Activated T-cell treated with anti-CD3 and anti-CD28 coated beads, Interleukin-2, amount 50 U/mL, for 72 hours (primary cell): ENCODE measurements around the gene NGEF. TPM values are rescaled to one million over a fixed set of nuclear protein-coding genes. Genes with fewer than 3 reads are reported as not detected.
"Not testable (repeated sequence)": the region's sequence is repeated elsewhere in the genome, so short reads cannot be mapped to it uniquely, and the experiment has no call there.

ENCODE experiments used
- ATAC-seq, 2 donors: fragments of 150-1000 bp; cut with Tn5 transposase; replicated peaks in 1 of 2; 2 replicates each; pipeline ENCODE4 v1.10.0; 2021; ENCODE audit warnings: moderate library complexity in 2 of 2, mild to moderate bottlenecking in 1 of 2
- DNase-seq, 2 donors: peaks; one replicate each; pipeline ENCODE4 v3.0.0; 2021 to 2022; ENCODE audit warnings: mixed read lengths in 1 of 2
- H3K27ac Mint-ChIP-seq: one replicate; pipeline ENCODE4 v1.8.0; 2022; ENCODE audit warnings: mild to moderate bottlenecking, moderate library complexity, mixed read lengths
- H3K27me3 Mint-ChIP-seq: one replicate; pipeline ENCODE4 v1.8.0; 2022; ENCODE audit warnings: low read depth, mixed read lengths
- H3K36me3 Mint-ChIP-seq, 2 donors: one replicate each; pipeline ENCODE4 v1.8.0; 2022; ENCODE audit warnings: mixed read lengths in 2 of 2, mild to moderate bottlenecking in 1 of 2; ENCODE audit not compliant: insufficient read depth in 2 of 2
- H3K4me1 Mint-ChIP-seq: one replicate; pipeline ENCODE4 v1.8.0; 2022; ENCODE audit warnings: low read depth, mixed read lengths
- H3K4me3 Mint-ChIP-seq, 2 donors: one replicate each; pipeline ENCODE4 v1.8.0; 2022; ENCODE audit warnings: mild to moderate bottlenecking in 2 of 2, mixed read lengths in 2 of 2, moderate library complexity in 2 of 2
- H3K9me3 Mint-ChIP-seq, 2 donors: one replicate each; pipeline ENCODE4 v1.8.0; 2022; ENCODE audit warnings: mixed read lengths in 2 of 2
- total RNA-seq, 2 donors: library from RNA; stranded (reverse); gene quantifications; one replicate each; pipeline ENCODE4 v1.2.3, GENCODE V29; 2022

The NGEF gene
- total RNA-seq, 2 donors from 2014 or later = 0.55 to 2.3 TPM

DNA sequence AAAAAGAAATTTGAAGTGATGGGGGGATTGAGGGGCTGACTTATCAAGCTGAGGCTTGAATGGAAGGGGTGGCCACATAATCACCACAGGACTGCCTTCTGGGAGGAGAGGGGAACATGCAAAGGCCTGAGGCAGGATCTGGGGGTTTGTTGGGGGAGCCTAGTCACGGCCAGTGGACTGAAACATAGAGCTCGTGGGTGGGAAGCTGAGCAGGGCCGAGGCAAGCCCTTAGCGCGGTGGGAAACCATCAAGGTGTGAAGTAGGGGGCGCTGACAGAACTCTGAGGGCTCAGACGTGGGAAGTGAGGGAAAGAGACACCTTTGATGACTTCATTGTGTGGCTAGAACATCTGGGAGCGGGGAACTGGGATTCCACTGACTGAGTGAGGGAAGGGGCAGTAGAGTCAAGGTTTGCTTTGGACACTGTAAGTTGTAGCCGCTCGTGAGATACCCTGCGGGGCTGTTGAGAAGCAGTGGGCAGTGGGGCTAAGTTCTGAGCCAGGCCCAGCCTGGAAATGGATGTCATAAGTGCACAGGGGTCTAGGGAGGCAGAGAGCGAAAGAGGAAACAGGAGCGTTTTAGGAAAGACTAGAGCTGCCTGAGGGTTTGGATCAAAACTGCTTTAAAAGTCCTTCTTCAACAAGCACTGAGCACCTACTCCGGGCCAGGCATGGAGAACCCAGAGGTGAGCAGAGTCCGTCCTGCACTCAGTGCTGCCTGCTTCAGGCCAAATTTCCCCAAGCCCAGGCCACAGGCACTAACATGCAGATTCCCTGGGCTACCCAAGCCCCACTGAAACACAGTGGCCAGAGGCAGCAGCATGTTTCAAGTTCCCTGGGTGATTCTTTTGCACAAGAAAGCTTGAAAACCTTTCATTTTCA, 143.7 kb downstream of the NGEF start:
- Mint-ChIP-seq H3K4me1 (no peaks in the 10 kb centered on the region), H3K36me3 (no peaks in the 10 kb centered on the region), H3K27ac (no peak overlapping the region), H3K27me3 (peaks cover 3% of the 10 kb centered on the region), H3K4me3 (no peak overlapping the region), H3K9me3 (no peaks in the 10 kb centered on the region)
- DNase-seq = no peak
- no peak for ATAC-seq

- H3K27me3 Mint-ChIP-seq = no peaks in the 10 kb centered on the region
- peaks cover 7% of the 10 kb centered on the region for H3K4me1 Mint-ChIP-seq
- no peak overlapping the region for H3K27ac Mint-ChIP-seq
- H3K36me3 Mint-ChIP-seq = peaks cover 0 to 2% of the 10 kb centered on the region in 2 donors
- ATAC-seq (no peak), DNase-seq (no peak)
- H3K9me3 Mint-ChIP-seq = no peaks in the 10 kb centered on the region
- no peak overlapping the region for H3K4me3 Mint-ChIP-seq
Observed at GRCh38 chr2:232866104-232866503, 147.0 kb downstream of the NGEF start.

DNA sequence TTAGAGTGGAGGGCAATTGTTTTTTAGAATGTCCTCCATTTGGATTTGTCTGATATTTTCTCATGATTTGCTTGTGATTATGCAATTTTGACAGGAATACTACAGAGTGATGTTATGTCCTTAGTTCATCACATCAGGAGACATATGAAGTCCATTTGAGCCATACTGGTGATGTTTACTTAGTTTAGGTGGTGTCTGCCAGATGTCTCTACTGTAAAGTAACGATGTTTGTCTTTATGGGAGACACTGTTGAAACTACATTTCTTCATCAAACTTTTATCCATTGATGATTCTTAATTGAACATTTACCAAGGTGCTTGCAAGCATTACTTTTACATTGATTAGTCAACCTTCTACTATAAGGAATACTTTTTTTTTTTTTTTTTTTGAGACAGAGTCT, 147.9 kb downstream of the NGEF start:
- DNase-seq (no peak), ATAC-seq (no peak)
- Mint-ChIP-seq H3K27me3 (no peaks in the 10 kb centered on the region), H3K36me3 (peaks cover 0 to 2% of the 10 kb centered on the region in 2 donors), H3K9me3 (no peaks in the 10 kb centered on the region), H3K4me3 (no peak overlapping the region), H3K4me1 (peaks cover 7% of the 10 kb centered on the region), H3K27ac (no peak overlapping the region)

DNA sequence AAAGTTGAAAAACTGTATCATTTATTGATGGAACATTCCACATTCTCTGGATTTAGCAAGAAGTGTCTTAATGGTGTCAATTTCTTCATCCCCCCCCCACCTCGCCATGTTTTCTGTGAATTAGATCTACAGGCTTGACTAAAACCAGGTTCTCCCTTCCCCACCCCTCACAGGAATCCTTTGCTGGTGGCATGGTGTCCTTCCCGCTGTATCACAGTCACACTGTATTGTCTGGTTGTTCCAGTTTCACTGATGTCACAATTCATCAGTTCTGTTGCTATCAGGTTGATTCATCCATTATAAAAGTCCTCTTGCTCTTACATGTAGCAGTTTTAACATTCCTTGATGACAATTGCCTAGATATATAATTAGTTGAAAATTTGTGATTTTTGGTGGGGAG, 149.1 kb downstream of the NGEF start:
- Mint-ChIP-seq H3K27me3 (no peaks in the 10 kb centered on the region), H3K4me1 (peaks cover 7% of the 10 kb centered on the region), H3K4me3 (no peak overlapping the region), H3K36me3 (peaks cover 3 to 5% of the 10 kb centered on the region in 2 donors), H3K27ac (no peak overlapping the region), H3K9me3 (no peaks in the 10 kb centered on the region)
- no peak for DNase-seq
- ATAC-seq = no peak

DNA sequence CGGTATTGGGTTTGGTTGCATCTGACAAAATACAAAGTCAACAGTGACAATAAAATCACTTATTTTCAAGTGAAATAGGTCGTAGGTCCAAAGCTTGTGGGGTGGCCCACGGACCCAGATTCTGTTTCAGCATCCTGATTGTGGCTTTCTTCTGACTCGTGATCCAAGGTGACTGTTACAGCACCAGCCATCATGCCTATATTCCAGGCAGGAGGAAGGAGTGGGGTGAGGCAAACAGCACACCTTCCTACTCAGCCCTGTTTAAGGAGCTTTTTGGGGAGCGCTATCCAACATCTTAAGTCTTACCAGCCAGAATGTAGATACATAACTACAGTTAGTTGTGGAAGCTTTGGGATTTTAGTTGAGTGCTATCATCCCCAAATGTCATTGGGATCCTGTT, 151.7 kb downstream of the NGEF start:
- ATAC-seq (no peak), DNase-seq (no peak)
- Mint-ChIP-seq H3K4me1 (peaks cover 7% of the 10 kb centered on the region), H3K4me3 (no peak overlapping the region), H3K36me3 (peaks cover 3 to 10% of the 10 kb centered on the region in 2 donors), H3K27ac (no peak overlapping the region), H3K9me3 (no peaks in the 10 kb centered on the region), H3K27me3 (no peaks in the 10 kb centered on the region)

DNA sequence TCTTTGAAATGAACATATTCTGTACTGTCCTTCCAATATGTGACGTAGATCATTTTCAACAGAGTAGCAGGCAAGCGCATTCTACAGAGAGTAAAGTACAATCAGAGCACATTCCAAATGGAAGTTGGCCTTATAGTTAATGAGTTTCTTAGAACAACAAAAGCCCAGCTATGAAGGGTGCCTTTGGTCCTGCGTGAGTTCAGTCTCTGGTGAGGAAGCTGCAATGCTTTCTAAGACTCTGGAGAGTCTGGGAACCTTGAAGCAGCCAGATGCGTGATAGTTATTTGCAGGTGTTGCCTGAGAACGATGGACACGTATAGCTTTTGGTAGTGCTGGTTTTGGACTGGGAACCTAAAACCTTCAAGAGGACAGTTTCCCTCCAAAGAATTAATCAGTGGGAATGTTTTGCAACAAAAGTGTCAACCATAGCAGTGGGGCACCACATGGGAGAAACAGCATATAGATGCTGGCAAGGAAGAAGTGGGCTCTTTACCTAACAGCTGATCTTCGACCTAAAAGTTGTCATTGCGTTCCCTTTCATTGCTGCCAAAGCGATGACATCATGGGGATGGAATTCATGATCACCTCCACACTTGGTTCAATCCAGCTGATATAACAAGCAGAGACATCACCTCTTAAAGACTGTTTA, 152.3 kb downstream of the NGEF start:
- H3K4me3 Mint-ChIP-seq = no peak overlapping the region
- H3K9me3 Mint-ChIP-seq = no peaks in the 10 kb centered on the region

GRCh38 chr2:232859385-232859916, 153.6 kb downstream of the NGEF start:
- no peak overlapping the region for H3K4me3 Mint-ChIP-seq
- DNase-seq = no peak
- peaks cover 7% of the 10 kb centered on the region for H3K4me1 Mint-ChIP-seq
- no peaks in the 10 kb centered on the region for H3K27me3 Mint-ChIP-seq
- no peak for ATAC-seq
- no peaks in the 10 kb centered on the region for H3K9me3 Mint-ChIP-seq
- H3K36me3 Mint-ChIP-seq = peaks cover 3 to 13% of the 10 kb centered on the region in 2 donors
- H3K27ac Mint-ChIP-seq = peak overlapping the region; percentile 36

More for the DNA sequence above, 152.3 kb downstream of the NGEF start:
- ATAC-seq (no peak), DNase-seq (no peak)
- no peaks in the 10 kb centered on the region for H3K27me3 Mint-ChIP-seq
- H3K36me3 Mint-ChIP-seq = peaks cover 3 to 11% of the 10 kb centered on the region in 2 donors
- peaks cover 7% of the 10 kb centered on the region for H3K4me1 Mint-ChIP-seq
- no peak overlapping the region for H3K27ac Mint-ChIP-seq

GRCh38 chr2:232857158-232857563, 155.9 kb downstream of the NGEF start:
- no peak overlapping the region for H3K4me3 Mint-ChIP-seq
- H3K27me3 Mint-ChIP-seq = no peaks in the 10 kb centered on the region
- H3K9me3 Mint-ChIP-seq = no peaks in the 10 kb centered on the region
- H3K36me3 Mint-ChIP-seq = peaks cover 3 to 11% of the 10 kb centered on the region in 2 donors
- peak overlapping the region; percentile 27 for H3K27ac Mint-ChIP-seq
- DNase-seq (no peak), ATAC-seq (peak in 1 of 2 donors; percentile 36)
- no peaks in the 10 kb centered on the region for H3K4me1 Mint-ChIP-seq

GRCh38 chr2:232854082-232854481, 159.0 kb downstream of the NGEF start:
- Mint-ChIP-seq H3K27ac (peak overlapping the region; percentile 33), H3K36me3 (peaks cover 3 to 15% of the 10 kb centered on the region in 2 donors), H3K4me1 (no peaks in the 10 kb centered on the region), H3K9me3 (no peaks in the 10 kb centered on the region), H3K27me3 (no peaks in the 10 kb centered on the region), H3K4me3 (no peak overlapping the region)
- ATAC-seq (no peak), DNase-seq (no peak)

GRCh38 chr2:232852676-232853075, 160.4 kb downstream of the NGEF start:
- Mint-ChIP-seq H3K27ac (no peak overlapping the region), H3K27me3 (no peaks in the 10 kb centered on the region), H3K4me3 (no peak overlapping the region), H3K4me1 (no peaks in the 10 kb centered on the region), H3K36me3 (peaks cover 3 to 20% of the 10 kb centered on the region in 2 donors), H3K9me3 (no peaks in the 10 kb centered on the region)
- no peak for ATAC-seq
- DNase-seq = no peak

GRCh38 chr2:232852081-232852480, 161.0 kb downstream of the NGEF start:
- peaks cover 3 to 19% of the 10 kb centered on the region in 2 donors for H3K36me3 Mint-ChIP-seq
- not testable (repeated sequence) for H3K9me3 Mint-ChIP-seq, H3K27ac Mint-ChIP-seq

DNA sequence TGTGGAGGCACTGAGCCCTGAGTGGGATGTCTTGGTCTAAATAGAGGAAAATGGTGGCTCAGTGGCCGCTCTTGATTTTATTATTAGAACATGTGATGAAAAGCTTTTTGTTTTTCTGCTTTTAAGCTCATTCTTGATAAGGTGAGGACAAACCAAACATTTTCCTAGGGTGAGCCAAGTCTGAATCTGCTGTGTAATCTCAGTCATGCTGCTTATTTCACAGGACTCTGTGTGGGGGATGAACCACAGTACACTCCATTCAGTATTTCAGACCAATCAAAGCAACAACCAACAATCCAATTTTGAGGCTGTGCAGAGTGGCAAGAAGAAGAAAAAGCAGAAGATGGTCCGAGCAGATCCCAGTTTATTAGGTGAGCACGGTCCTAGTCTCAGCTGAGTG, 163.0 kb downstream of the NGEF start:
- H3K4me1 Mint-ChIP-seq = no peaks in the 10 kb centered on the region
- no peak overlapping the region for H3K27ac Mint-ChIP-seq
- H3K36me3 Mint-ChIP-seq = peaks cover 5 to 19% of the 10 kb centered on the region in 2 donors
- ATAC-seq = no peak
- no peaks in the 10 kb centered on the region for H3K27me3 Mint-ChIP-seq
- no peak for DNase-seq
- H3K9me3 Mint-ChIP-seq = no peaks in the 10 kb centered on the region
- no peak overlapping the region for H3K4me3 Mint-ChIP-seq

More at GRCh38 chr2:232852081-232852480, 161.0 kb downstream of the NGEF start:
- H3K4me3 Mint-ChIP-seq, H3K4me1 Mint-ChIP-seq, H3K27me3 Mint-ChIP-seq, DNase-seq, ATAC-seq: not testable (repeated sequence)

DNA sequence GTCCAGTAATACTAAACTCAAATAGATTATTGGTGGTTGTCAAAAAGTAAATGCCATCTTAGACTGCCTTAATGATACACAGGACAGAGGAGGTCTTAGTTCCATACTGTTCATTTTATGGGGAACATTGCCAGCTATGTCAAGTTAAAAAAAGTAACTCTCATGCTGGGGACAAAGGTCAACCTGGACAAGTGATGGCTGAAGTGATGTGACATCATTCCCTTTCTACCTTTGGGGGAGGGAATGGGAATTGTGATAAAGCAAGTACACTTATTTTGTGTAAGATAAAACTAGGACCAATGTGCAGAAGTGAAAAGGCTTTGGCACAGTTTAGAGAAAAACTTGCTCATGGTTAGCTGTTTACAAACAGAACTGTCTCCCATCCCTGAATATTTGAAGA, 167.0 kb downstream of the NGEF start:
- Mint-ChIP-seq H3K9me3 (no peaks in the 10 kb centered on the region), H3K36me3 (peaks cover 6 to 24% of the 10 kb centered on the region in 2 donors), H3K27me3 (no peaks in the 10 kb centered on the region), H3K27ac (no peak overlapping the region), H3K4me3 (no peak overlapping the region), H3K4me1 (no peaks in the 10 kb centered on the region)
- ATAC-seq (no peak), DNase-seq (no peak)
